DMS114 treated with DMSO at 0.1 percent for 48 hours (cell line): ENCODE measurements around the gene CYB561A3.

ENCODE experiments used
- DNase-seq: peaks from one replicate; lab custom pipeline; 2025; ENCODE audit not compliant: unreplicated experiment; lab: John Stamatoyannopoulos, UW

CYB561A3 gene

DNA sequence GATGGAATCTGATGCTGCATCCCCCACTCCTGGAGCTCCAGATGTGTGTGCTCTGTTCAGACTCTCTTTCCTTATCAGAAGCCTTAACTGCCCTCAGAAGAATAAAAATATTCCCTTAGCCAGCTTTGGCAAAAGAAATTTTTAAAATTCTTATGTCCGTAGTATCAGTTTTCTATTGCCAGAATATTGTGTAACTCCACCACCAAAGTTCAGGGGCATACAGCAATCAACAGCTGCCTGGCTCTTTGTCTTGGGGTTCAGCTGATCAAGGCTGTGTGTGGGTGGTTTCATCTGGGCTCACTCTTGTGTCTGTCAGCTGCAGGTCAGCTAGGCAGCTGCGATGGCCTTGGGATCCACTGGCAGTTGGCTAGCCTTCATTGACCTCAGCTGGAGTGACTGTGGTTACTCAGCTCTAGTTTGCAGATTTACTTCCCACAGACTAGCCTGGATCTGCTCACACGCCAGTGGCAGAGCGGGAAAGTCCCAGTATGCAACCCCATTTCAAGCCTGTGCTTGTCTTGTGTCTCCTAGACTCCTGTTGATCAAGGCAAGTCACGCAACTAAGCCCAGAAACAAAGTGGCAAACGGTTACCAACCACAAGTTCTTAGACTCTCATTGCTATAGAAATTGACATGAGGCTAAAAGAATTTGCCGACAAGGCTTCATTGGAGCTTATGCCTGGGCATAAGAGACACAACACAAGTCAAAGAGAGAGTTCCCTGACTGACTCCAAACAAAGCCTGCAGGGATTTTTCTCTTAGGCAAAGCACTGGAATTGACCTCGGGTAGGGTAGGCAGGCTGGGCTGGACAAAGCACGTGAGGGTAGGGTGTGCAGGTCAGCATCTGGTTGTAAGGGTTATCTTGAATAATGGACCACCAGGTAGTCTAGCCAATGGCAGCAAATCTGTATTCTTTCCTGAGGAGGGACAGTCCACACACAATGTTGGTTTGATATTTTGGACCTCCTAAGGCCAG, 8.0 kb upstream of the CYB561A3 start:
- no peak for DNase-seq

DNA sequence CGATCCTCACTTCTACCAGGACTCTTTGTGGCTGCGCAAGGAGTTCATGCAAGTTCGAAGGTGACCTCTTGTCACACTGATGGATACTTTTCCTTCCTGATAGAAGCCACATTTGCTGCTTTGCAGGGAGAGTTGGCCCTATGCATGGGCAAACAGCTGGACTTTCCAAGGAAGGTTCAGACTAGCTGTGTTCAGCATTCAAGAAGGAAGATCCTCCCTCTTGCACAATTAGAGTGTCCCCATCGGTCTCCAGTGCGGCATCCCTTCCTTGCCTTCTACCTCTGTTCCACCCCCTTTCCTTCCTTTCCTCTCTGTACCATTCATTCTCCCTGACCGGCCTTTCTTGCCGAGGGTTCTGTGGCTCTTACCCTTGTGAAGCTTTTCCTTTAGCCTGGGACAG, 7.0 kb upstream of the CYB561A3 start:
- no peak for DNase-seq

DNA sequence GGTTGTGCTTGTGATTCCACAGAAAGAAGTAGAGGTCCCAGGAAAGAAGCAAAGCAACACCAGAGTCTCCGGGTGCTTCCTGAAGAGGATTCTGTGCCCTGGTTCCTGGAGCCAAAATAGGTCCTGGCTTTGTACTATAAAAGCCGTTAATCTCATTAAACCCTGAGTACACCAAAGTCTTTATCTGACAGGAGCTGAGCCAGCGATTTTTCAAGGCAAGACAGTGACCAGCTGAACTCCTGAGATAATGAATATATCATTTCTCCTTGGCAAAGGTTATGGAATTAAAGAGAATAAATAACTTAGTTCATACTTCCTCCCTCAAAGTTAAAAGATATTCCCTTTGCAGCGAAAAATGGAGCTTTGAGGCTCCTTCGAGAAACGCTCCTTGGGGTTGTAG, 5.7 kb upstream of the CYB561A3 start:
- DNase-seq = no peak

- DNase-seq = no peak
Measured at GRCh38 chr11:61364012-61364675, 2.5 kb upstream of the CYB561A3 start.

- DNase-seq = no peak
Measured at GRCh38 chr11:61362542-61362875, 827 bp upstream of the CYB561A3 start.

- DNase-seq = no peak
Measured at GRCh38 chr11:61361237-61361740, 393 bp downstream of the CYB561A3 start.

GRCh38 chr11:61359516-61359915, 2.2 kb downstream of the CYB561A3 start:
- DNase-seq = no peak

DNA sequence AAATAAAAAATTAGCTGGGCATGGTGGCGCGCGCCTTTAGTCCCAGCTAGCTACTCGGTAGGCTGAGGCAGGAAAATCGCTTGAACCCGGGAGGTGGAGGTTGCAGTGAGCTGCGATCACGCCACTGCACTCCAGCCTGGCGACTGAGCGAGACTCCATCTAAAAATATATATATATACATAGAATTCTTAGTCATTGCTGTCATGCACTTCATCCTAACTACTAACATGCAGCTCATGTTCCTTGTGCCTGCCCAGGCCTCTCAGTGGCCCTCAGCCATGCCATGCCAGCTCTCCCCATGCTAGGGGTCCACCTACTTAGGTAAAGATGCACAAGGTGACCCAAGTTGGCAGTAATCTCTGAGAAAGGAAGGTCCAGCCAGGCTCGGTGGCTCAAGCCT, 3.1 kb downstream of the CYB561A3 start:
- no peak for DNase-seq

DNA sequence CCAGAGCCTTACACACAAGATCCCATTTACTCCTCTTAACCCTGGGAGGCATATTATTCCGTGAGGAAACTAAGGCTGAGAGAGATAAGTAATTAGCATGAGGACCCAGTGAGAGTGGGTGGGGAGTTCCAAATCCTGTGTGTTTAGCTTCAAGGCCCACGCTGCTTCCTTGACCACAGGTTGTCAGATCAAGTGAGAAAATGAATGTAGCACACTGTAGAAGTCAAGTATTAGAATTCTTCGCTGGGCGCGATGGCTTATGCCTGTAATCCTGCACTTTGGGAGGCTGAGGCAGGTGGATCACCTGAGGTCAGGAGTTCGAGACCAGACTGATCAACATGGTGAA, 3.8 kb downstream of the CYB561A3 start:
- no peak for DNase-seq

GRCh38 chr11:61357233-61357893, 4.3 kb downstream of the CYB561A3 start:
- DNase-seq = no peak

DNA sequence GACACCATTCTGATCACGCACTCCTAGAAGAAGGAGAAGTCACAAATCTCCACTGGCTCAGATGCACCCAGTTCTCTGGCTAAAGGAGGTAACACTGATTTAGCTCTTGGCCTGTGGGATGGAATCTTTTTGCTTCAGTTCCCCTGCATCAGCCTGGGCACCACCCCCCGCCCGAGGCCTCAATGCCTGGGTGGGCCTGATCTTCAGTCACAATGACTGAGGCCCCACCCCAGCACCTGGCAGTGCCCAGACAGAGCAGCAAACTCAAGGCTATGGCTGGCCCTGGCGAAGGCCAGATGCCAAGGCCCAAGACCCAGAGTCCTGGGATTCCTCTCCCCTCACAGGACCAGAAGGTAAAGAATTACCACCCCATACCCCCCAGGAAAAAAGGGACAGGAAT, 5.0 kb downstream of the CYB561A3 start:
- DNase-seq = no peak

- DNase-seq = no peak
Measured at GRCh38 chr11:61354208-61354607, 7.5 kb downstream of the CYB561A3 start.

DNA sequence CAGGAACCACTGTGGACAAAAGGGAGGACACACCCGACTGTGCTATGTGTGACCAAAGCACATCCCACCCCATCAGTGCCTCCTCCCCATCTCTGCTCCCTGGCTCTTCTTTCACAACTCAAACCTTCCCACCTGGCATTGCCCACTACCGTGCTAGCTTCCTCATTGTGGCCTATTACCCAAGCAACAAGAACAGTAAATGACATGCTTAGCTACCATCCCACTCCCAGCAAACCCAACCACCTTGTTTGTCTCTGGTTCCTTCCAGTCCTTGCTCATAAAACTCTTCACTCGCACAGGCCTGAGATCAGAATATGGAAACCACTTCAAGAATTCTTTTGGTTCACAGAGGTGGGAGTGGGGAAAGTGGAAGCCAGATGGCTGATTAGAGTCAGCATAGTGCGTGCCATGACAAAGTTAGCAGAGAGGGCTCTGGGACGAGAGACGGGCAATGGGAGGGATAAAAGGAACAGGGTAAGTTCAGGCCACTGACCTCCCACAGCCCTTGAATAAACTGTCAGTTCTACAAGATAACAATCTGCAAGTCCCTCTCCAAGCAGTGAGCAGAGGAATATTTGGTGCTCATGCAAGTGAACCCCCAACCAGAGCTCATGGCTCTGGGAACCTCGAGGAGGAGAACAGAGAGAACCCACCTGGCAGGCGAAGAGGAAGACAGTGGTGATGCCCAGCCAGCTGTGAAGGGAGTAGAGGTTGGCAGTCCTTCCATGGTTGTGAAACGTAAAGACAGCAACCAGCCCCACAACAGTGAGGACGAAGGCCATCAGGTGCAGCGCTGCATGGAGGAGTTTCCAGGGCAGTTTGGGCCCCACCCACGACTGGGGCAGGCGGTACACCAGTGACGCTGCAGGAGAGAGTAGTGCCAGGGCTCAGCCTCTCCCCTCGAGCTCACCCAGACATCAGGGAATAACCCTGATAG, 8.3 kb downstream of the CYB561A3 start:
- no peak for DNase-seq

DNA sequence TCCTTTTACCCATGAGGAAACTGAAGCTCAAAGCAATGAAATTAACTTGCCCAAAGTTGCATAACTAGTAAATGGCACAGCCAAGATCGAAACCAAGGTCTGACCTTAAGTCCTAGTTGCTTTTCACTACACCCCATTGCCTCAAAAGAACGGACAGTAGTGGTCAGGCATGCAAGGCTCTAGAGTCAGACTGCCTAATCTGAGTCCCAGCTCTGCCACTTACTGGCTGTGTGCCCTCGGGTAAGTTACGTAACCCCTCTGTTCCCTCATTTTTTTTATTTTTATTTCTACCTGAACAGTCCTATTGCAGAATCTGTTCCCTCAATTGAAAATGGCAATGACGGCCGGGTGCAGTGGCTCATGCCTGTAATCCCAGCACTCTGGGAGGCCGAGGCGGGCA, 9.6 kb downstream of the CYB561A3 start:
- no peak for DNase-seq

DNA sequence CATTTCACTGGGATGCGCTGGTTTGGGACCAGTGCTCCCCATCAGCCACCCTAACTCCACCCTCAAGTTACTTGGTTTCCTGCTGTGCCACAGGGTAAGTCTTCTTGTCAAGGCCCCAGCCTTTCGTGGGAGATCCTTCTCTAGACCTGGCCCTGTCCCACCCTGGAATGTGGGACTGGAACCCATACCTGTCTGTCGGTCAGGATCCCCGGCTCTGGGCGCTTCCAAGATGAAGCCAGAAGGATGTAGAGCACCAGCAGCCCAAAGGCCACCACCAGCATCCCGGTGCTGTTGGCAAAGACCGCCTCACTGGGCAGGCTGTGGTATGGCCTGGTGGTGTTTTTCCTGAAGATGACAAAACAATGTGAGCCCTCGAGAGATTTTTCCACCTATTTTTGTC, 10.9 kb downstream of the CYB561A3 start:
- DNase-seq = no peak

GRCh38 chr11:61350336-61350735, 11.3 kb downstream of the CYB561A3 start:
- DNase-seq = no peak

GRCh38 chr11:61349916-61350315, 11.8 kb downstream of the CYB561A3 start:
- DNase-seq = no peak

- no peak for DNase-seq
Measured at GRCh38 chr11:61349189-61349751, 12.4 kb downstream of the CYB561A3 start.

DNA sequence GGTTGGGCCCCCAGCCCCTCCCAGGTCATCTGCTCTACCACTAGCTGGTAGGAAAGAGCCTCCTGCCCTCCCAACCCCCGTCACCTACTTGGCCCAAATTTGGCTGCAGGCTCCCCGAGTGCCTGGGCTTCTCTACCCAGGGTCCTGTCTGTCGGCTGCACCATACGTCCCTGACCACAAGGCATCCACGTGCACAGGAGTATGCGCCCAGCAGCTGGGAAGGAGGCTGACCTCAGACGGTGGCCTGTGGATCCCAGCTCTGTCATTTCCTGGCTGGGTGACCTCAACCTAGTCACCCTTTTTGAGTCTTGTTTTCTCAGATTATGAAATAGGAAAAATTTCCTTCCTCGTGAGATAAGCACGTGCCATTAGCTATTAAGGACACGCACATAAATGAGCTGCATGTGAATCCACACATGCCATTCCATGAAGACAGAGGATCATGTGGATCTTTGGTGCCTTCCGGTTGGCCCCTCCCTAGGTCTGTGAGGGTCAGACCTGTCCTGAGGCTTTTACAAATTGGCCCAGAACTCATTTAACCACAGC, 13.7 kb downstream of the CYB561A3 start:
- no peak for DNase-seq
